ENCODE data around the gene FOXO1.
A peak's percentile ranks its signal among the peaks of the same experiment; 100 is the strongest.

FOXO1 gene

GRCh38 chr13:40656358-40656757 lies 10.1 kb downstream of the FOXO1 start:
- peak overlapping the region; percentile 8 for H3K4me3 ChIP-seq (ENCODE audit: low read length)
- peak overlapping the region; percentile 87 for H3K27ac ChIP-seq (ENCODE audit: low read depth, low read length)
- peak overlapping the region; percentile 91 for H3K4me2 ChIP-seq (ENCODE audit: low read length)
- no peaks in the 10 kb centered on the region for H3K9me3 ChIP-seq (ENCODE audit: control insufficient read depth, insufficient read depth, low read length)
- no peaks in the 10 kb centered on the region for H3K27me3 ChIP-seq (ENCODE audit: control insufficient read depth, low read length)
- H3K9me2 ChIP-seq (replicated peaks; ENCODE audit: control insufficient read depth, low read length), result no peaks in the 10 kb centered on the region
- peaks cover 36% of the 10 kb centered on the region for H4K20me1 ChIP-seq (ENCODE audit: control insufficient read depth, insufficient read depth, low read depth, low read length)
- H3K79me2 ChIP-seq (ENCODE audit: control insufficient read depth, low read length), result peaks cover 100% of the 10 kb centered on the region
- TF ChIP-seq EZH2phosphoT487 (IDR thresholded peaks at IDR 0.05; ENCODE audit: borderline replicate concordance, low read length), result no peak
- no peak for TF ChIP-seq CTCF (IDR thresholded peaks at IDR 0.05; ENCODE audit: low read depth, low read length, poor library complexity, severe bottlenecking)
- peaks cover 38% of the 10 kb centered on the region for H3K36me3 ChIP-seq (ENCODE audit: control insufficient read depth, low read length)
- peaks cover 34% of the 10 kb centered on the region for H3F3A ChIP-seq (ENCODE audit: control insufficient read depth, insufficient read depth)
- peaks cover 99% of the 10 kb centered on the region for H3K4me1 ChIP-seq (ENCODE audit: control insufficient read depth, low read length)

DNA sequence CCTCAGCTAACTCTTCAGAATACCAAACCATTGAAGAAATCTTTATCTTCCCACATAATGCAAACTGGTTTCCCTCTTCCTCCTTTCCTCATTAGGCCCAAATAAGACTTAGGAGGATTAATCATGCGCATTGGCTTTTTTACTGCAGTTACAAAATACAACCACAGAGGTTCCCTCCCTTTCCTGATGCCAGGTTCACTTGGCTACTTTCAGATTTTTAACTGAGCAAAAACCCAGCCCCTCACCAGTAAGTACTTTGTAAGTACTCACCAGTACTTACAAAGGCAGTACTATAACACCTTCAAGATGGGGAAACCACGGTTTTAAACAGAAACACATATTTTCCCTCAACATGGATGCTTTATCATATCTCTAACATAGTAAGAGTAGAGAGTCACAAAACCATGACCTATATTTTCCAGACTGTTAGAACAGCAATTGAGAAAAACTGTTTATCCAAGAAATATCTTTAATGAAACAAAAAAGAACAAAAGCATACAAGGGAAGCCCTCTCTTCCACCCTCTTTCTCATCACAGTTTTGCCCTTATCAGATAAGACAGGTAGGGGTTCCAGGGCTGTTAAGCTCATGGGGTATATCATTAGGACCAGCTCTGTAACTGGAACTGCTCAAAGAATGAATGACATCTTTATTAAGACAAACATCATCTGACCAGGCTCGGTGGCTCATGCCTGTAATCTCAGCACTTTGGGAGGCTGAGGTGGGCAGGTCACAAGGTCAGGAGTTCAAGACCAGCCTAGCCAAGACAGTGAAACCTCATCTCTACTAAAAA lies 12.7 kb downstream of the FOXO1 start:
- peak overlapping the region; percentile 77 for H3K4me3 ChIP-seq (ENCODE audit: low read length)
- H3K36me3 ChIP-seq (ENCODE audit: control insufficient read depth, low read length), result peaks cover 33% of the 10 kb centered on the region
- H3F3A ChIP-seq (ENCODE audit: control insufficient read depth, insufficient read depth), result peaks cover 31% of the 10 kb centered on the region
- H3K27ac ChIP-seq (ENCODE audit: low read depth, low read length), result peak overlapping the region; percentile 87
- H3K79me2 ChIP-seq (ENCODE audit: control insufficient read depth, low read length), result peaks cover 100% of the 10 kb centered on the region
- H3K4me2 ChIP-seq (ENCODE audit: low read length), result peak overlapping the region; percentile 91
- no peaks in the 10 kb centered on the region for H3K9me2 ChIP-seq (replicated peaks; ENCODE audit: control insufficient read depth, low read length)
- H3K27me3 ChIP-seq (ENCODE audit: control insufficient read depth, low read length), result no peaks in the 10 kb centered on the region
- peaks cover 99% of the 10 kb centered on the region for H3K4me1 ChIP-seq (ENCODE audit: control insufficient read depth, low read length)
- TF ChIP-seq CTCF (IDR thresholded peaks at IDR 0.05; ENCODE audit: low read depth, low read length, poor library complexity, severe bottlenecking) (no peak), EZH2phosphoT487 (IDR thresholded peaks at IDR 0.05; ENCODE audit: borderline replicate concordance, low read length) (no peak)
- H3K9me3 ChIP-seq (ENCODE audit: control insufficient read depth, insufficient read depth, low read length), result no peaks in the 10 kb centered on the region
- H4K20me1 ChIP-seq (ENCODE audit: control insufficient read depth, insufficient read depth, low read depth, low read length), result peaks cover 34% of the 10 kb centered on the region

DNA sequence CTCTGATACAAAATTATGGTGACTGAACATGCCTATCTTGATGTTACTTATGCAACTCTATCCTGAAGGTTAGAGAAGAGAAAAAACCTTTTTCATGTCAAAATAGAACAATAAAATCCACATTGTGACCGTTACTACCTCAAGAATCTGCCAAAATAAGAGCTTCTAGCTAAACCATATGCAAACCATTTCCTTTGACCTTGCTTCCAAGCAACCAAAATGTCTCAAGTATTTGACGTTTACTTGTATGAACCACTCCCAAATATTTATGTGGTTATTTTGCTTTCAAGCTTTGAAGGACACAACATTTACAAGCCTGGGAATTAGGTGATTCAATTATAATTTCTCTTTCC lies 13.9 kb downstream of the FOXO1 start:
- H3K9me2 ChIP-seq (replicated peaks; ENCODE audit: control insufficient read depth, low read length), result no peaks in the 10 kb centered on the region
- no peaks in the 10 kb centered on the region for H3K27me3 ChIP-seq (ENCODE audit: control insufficient read depth, low read length)
- peaks cover 42% of the 10 kb centered on the region for H4K20me1 ChIP-seq (ENCODE audit: control insufficient read depth, insufficient read depth, low read depth, low read length)
- H3K4me2 ChIP-seq (ENCODE audit: low read length), result peak overlapping the region; percentile 91
- peaks cover 28% of the 10 kb centered on the region for H3F3A ChIP-seq (ENCODE audit: control insufficient read depth, insufficient read depth)
- no peaks in the 10 kb centered on the region for H3K9me3 ChIP-seq (ENCODE audit: control insufficient read depth, insufficient read depth, low read length)
- H3K4me3 ChIP-seq (ENCODE audit: low read length), result peak overlapping the region; percentile 77
- peaks cover 32% of the 10 kb centered on the region for H3K36me3 ChIP-seq (ENCODE audit: control insufficient read depth, low read length)
- peak overlapping the region; percentile 87 for H3K27ac ChIP-seq (ENCODE audit: low read depth, low read length)
- H3K4me1 ChIP-seq (ENCODE audit: control insufficient read depth, low read length), result peaks cover 100% of the 10 kb centered on the region
- peaks cover 100% of the 10 kb centered on the region for H3K79me2 ChIP-seq (ENCODE audit: control insufficient read depth, low read length)
- TF ChIP-seq CTCF (IDR thresholded peaks at IDR 0.05; ENCODE audit: low read depth, low read length, poor library complexity, severe bottlenecking), result no peak
- no peak for TF ChIP-seq EZH2phosphoT487 (IDR thresholded peaks at IDR 0.05; ENCODE audit: borderline replicate concordance, low read length)
